Sciatic nerve (tissue), 2 donors: ENCODE results near the gene CAMKK2. TPM values are rescaled to one million over a fixed set of nuclear protein-coding genes. Genes with fewer than 3 reads are reported as not detected.
"Not testable (repeated sequence)": the region's sequence is repeated elsewhere in the genome, so short reads cannot be mapped to it uniquely, and the experiment has no call there.

Experiments used
- ATAC-seq: fragments of 200-7000 bp; cut with Tn5 transposase; one replicate; pipeline ENCODE4 v1.9.1; 2020; ENCODE audit warnings: mild to moderate bottlenecking, moderate library complexity
- DNase-seq: peaks from one replicate; pipeline ENCODE4 v3.0.0-alpha.2; 2020; ENCODE audit warnings: low spot score
- intact Hi-C: fragments of 100-400 bp; cut with DNase I; formaldehyde crosslinking; loops from one replicate; pipeline ENCODE4 v1.14.2; 2022
- total RNA-seq: library from RNA; stranded (reverse); fragmentation: NEBNext Ultra II Directional; extraction: Animal tissue kit (Norgen Biotek cat#: 25700); gene quantifications from one replicate; pipeline ENCODE4 v1.2.1, GENCODE V29; 2021
- donor health status: DM: no; HTN: no; CAD: no.
- donor health status: DM: no; HTN: no; CAD: no.

Gene CAMKK2
- total RNA-seq, 1 donor from 2014 or later: 32.5 TPM

DNA sequence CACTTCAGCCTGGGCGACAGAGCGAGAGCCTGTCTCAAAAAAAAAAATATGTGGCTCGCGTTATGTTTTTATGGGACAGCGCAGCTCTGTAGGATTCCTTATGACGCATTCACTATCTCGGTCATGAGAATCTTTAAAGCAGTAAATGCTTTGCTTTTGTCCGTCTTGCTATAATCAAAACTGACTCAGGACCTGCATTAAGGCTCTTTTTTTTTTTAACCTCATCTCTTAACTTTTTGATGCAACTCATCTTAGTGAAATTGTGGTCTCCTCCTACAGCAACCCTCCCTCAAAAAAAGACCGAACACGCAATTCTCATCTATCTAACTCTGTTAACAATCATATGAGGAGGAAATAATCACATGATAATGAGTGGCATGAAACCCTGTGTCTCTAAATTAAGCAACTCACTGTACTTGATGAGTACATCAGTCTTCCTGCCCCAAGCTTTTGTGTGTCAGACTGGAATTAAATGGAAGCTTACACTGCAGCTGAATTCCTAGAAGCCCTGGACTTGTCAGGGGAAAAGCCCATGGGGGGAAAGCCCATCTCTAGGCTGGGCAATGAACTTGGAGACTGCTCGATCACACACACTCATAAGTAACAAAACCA, 82.2 kb downstream of the CAMKK2 start:
- ATAC-seq: no peak
- intact Hi-C loops: no loop called here
- DNase-seq: no peak

DNA sequence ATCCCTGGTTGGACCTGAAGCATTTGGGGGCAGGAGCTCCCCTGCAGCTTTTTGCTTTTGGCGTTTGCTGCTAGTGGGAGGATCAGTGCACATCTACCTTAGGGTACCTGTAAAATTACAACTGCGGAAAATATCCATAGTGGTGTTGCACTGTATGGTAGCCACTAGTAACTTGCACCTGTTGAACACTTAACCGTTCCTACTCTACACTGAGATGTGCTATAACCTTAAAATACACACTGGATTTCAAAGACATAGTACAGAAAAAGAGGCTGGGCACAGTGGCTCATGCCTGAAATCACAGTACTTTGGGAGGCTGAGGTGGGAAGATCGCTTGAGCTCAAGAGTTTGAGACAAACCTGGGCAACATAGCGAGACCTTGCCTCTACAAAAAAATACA, 83.6 kb downstream of the CAMKK2 start:
- no peak for ATAC-seq
- no peak for DNase-seq
- intact Hi-C loops: no loop called here

GRCh38 chr12:121209624-121210572, 86.6 kb downstream of the CAMKK2 start, which contains the start of gene P2RX4:
P2RX4 (plus strand) TSS chr12:121210129; CDS start chr12:121210165, 36 bp downstream.
- intact Hi-C loops: no loop called here
- DNase-seq (peak; percentile 92), ATAC-seq (peak; percentile 92)

DNA sequence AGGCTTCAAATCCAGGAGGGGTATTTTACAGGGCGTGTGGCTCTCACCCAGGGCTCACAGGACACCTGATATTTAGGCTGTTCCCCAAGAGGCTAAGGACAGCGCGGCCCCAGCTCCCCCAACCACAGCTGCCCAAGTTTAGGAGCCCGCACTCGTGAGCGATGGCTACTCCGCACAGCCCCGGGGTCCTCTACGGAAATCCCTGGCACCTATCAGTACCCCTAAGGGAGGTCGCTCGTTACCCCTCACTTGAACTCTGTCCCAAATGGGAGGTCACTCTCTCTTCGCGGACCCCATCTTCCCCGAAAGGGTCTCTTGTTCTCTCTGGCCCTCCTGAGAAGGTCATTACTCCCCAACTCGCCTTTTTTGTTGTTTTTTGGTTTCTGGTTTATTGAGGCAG, 87.3 kb downstream of the CAMKK2 start:
- intact Hi-C loops: no loop called here
- peak; percentile 21 for ATAC-seq
- DNase-seq: no peak

- DNase-seq, ATAC-seq, intact Hi-C loops: not testable (repeated sequence)
Measured at GRCh38 chr12:121208571-121208970, 87.9 kb downstream of the CAMKK2 start.

DNA sequence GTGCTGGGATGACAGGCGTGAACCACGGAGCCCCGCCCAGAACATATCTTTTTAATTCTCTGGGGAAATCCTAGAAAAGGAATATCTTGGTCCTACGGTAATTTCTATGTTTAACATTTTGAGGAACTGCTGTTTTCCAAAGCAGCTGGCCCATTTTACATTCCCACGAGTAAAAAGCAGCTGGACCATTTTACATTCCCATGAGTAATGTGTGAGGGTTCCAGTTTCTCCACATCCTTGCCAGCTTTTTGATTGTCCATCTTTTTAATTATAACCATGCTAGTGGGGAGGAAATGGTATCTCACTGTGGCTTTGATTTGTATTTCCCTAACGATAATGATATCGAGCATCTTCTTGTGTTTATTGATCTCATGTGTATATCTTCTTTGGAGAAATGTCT, 91.0 kb downstream of the CAMKK2 start:
- DNase-seq: no peak
- no peak for ATAC-seq
- intact Hi-C loops: no loop called here

DNA sequence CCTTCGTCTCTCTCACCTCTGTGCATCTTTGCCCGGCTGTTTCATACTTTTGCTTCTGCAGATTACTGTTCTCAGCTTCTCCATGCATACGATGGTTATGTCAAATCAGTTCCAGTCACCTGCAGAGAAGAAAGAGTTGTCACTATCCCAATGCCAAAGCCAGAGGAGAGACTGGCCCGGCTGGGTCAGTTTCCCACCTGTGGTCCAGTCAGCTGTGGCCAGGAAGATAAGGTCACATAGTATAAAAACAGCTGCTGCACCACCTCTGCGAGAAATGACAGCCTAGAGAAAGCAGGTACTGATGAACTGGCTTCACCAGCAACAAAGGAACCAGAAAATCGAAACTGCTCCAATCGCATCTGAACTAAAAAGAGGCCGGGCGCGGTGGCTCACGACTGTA, 93.0 kb downstream of the CAMKK2 start:
- DNase-seq (no peak), ATAC-seq (no peak)
- intact Hi-C loops: loop anchor here (5.0 kb wide), 1 partner anchor 56 kb away; no protein-coding TSS in a partner anchor

DNA sequence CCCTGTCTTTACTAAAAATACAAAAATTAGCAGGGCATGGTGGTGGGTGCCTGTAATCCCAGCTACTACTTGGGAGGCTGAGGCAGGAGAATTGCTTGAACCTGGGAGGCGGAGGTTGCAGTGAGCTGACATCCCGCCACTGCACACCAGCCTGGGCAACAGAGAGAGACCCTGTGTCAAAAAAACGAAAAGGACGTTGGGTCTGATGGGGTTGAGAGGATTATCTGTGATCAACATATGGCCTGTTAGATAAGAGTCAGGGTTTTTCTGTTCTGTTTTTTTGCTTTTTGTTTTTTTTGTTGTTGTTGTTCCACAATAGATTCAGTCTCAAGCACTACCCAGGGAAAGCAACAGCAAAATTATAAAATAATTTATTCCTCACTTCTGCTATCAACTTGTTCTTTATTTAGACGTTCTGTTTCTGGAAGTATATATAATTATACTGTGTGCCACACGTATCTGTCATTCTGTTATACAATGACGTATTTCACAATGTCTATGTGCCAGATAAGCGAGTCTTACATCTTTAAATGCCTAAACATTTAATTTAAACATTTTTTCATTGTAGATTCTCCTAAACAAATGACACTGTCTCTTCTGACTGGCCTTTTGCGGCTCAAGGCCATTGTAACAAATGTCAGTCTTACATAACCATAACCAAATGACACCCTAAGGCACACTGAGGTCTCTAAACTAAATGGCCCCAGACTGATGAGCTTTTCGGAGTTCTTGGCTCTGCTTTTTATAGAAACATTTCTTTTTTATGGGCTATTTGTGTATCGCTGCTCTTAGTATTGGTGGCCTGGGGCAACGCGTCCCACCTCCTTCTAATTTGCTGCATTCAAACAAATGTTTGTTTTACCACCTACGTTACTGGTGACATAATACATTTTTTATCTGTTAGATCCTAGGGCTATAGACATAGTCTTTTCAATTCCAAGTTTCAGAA, 93.8 kb downstream of the CAMKK2 start:
- intact Hi-C loops: loop anchor here (5.0 kb wide), 1 partner anchor 55 kb away; no protein-coding TSS in a partner anchor
- ATAC-seq: no peak
- DNase-seq: no peak

- not testable (repeated sequence) for DNase-seq, ATAC-seq
- intact Hi-C loops: loop anchor here (5.0 kb wide), 1 partner anchor 54 kb away; no protein-coding TSS in a partner anchor
Measured at GRCh38 chr12:121201140-121201539, 95.4 kb downstream of the CAMKK2 start.

DNA sequence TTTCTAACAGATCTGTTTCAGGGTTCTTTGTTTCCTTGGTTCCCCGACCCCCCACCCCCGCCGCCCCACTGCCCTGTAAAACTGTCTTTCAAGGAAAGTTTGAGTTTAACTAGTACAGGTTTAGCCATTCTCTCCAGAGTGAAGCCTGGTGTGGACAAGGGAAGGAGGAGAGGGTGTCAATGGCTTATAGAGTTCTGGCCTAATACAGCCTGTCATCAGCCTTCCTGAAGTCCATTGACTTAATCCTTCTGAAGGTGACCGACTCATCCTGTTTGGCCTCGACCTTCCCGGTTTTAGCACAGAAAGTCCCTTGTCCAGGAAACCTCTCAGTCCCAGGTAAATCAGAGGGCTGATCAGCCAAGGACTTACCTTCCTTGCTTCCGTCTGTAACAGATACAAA, 97.6 kb downstream of the CAMKK2 start:
- ATAC-seq: no peak
- DNase-seq: no peak
- intact Hi-C loops: no loop called here

DNA sequence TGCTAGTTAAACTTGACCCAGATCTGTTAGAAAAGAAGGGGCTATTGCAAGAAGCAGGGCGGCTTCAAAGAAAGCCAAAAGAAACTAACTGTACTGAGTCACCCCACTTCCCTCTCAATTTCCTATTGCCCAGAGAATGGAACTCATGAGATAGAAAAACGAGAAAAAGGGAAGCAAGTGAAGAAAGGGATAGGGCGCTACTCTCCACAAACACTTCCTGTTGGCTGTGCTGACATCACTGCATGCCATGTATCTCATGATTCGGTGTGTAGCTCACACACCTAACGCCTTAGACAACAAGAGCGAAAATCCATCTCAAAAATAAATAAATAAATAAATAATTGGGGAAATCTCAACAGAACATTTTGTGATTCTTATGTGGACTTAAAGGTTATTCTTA, 99.6 kb downstream of the CAMKK2 start:
- intact Hi-C loops: no loop called here
- no peak for DNase-seq
- ATAC-seq: peak; percentile 81

DNA sequence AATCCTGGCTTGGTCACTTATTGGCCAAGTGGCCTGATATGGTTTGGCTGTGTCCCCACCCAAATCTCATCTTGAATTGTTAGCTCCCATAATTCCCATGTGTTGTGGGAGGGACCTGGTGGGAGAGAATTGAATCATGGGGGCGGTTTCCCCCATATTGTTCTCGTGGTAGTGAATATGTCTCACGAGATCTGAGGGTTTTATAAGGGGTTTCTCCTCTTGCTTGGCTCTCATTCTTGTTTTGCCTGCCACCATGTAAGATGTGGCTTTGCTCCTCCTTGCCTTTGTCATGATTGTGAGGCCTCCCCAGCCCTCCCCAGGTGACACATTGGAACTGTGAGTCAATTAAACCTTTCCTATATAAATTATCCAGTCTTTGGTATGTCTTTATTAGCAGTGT, 105.4 kb downstream of the CAMKK2 start:
- ATAC-seq: no peak
- intact Hi-C loops: no loop called here
- DNase-seq: no peak

GRCh38 chr12:121190523-121191031, 105.9 kb downstream of the CAMKK2 start:
- DNase-seq (no peak), ATAC-seq (peak; percentile 68)
- intact Hi-C loops: no loop called here

DNA sequence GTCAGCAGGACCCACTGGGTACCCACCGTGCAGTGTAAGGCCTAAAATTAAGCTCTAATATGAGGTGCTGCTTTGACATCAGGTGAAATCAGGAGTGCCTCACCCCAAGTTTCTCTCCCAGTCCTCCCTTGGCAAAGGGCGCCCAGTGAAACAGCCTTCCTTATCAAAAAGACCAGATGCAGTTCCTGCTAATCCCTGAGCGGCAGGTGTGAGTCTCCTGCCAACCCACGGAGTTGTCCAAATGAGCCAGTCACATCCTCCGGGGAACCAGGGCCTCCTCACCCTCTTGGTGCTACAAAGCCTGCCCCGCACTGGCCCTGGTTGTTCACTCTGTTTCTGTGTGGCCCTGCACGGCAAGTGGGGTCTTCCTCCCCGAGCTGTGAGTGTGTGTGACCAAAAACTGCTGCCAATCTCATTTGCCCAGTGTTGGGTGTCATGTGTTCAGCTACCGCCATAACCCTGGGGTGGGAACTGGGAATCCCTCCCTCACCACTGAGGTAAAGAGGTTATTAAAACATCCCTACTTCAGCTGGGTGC, 106.8 kb downstream of the CAMKK2 start:
- intact Hi-C loops: no loop called here
- ATAC-seq (no peak), DNase-seq (no peak)

DNA sequence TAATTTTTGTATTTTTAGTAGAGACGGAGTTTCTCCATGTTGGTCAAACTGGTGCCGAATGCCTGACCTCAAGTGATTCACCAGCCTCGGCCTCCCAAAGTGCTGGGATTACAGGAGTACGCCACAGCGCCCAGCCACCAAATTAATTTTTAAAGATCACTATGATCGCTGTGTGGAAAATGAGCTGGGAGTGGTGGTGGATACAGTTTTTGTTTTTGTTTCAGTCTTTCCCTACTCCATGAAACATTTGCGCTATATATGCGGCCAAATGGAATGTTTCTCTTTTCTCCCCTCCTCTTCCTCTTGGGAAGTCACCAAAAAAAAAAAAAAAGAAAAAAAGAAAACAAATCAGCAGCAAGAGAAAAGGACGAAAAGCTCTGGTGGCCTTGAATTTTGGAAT, 107.4 kb downstream of the CAMKK2 start:
- ATAC-seq: no peak
- DNase-seq: no peak
- intact Hi-C loops: no loop called here

DNA sequence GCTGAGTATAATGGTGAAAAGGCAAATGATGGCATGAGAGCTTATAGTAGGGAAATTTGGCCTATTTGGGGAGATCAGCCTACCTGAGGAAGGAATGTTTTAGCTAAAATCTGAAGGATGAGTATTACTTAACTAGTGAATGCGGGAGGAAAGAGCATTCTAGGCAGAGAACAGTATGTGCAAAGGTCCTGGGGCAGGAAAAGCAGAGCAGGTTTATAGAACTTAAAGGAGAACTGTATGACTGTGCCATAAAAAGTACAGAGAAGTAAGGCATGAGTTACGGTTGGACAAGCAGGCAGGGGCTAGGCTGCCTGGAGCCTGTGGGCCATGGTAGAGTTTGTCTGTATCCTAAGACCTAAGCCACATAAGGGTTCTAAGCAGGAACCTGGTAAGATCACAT, 108.3 kb downstream of the CAMKK2 start:
- ATAC-seq (no peak), DNase-seq (no peak)
- intact Hi-C loops: no loop called here
